Subcutaneous adipose tissue (tissue), 4 donors: ENCODE measurements around the gene KNDC1. TPM values are rescaled to one million over a fixed set of nuclear protein-coding genes. Genes with fewer than 3 reads are reported as not detected.

Experiments used
- total RNA-seq, 4 donors: library from RNA; depleted of rRNA; stranded (reverse); fragments of >200 nt; gene quantifications; one replicate each; pipeline ENCODE4 v1.1.0, GENCODE V29; 2016
- TF ChIP-seq, protein P1 (sequence below): fragments of 450-650 bp; IDR thresholded peaks from one replicate; pipeline ENCODE4 v1.5.1; 2016; ENCODE audit warnings: low read depth, mild to moderate bottlenecking, control low read depth, antibody characterized with exemption, moderate library complexity

Gene KNDC1
- total RNA-seq, 4 donors from 2014 or later, result not detected

DNA sequence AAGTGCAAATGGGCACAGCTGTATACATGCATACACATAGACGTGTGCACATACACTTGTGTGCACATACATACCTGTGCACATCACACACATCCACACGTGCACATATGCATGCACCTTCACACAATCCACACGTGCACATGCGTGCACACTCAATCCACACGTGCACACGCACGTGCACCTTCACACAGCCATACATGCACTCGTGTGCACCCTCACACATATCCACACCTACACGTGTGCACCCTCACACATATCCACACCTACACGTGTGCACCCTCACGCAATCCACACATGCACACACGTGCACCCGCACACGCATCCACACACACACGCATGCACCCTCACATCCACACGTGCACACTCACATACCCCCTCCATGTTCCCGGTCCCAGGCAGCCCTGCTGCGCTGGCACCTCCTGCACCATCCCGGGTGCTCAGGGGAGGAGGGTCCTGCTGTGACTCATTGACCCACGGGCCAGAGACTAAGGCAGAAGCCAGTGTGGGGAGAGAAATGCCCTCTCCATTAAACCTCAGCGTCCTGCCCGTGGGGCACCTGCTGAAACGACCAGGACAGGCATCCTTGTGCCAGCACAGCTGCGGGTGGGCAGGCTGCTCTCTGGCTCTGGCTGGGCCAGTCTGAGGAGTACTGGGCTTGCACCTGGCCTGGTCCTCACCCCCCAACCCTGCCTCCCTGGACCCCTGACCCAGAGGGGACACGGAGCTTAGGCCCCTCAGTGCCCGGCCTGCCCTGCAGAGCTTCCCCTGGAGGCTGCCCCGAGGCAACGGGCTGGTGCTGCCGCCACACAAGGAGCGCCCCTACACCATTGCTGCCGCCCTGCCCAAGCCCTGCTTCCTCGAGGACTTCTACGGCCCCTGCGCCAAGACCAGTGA is 52.2 kb downstream of the KNDC1 start:
- TF ChIP-seq, protein P1, sequence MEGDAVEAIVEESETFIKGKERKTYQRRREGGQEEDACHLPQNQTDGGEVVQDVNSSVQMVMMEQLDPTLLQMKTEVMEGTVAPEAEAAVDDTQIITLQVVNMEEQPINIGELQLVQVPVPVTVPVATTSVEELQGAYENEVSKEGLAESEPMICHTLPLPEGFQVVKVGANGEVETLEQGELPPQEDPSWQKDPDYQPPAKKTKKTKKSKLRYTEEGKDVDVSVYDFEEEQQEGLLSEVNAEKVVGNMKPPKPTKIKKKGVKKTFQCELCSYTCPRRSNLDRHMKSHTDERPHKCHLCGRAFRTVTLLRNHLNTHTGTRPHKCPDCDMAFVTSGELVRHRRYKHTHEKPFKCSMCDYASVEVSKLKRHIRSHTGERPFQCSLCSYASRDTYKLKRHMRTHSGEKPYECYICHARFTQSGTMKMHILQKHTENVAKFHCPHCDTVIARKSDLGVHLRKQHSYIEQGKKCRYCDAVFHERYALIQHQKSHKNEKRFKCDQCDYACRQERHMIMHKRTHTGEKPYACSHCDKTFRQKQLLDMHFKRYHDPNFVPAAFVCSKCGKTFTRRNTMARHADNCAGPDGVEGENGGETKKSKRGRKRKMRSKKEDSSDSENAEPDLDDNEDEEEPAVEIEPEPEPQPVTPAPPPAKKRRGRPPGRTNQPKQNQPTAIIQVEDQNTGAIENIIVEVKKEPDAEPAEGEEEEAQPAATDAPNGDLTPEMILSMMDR, result no peak

DNA sequence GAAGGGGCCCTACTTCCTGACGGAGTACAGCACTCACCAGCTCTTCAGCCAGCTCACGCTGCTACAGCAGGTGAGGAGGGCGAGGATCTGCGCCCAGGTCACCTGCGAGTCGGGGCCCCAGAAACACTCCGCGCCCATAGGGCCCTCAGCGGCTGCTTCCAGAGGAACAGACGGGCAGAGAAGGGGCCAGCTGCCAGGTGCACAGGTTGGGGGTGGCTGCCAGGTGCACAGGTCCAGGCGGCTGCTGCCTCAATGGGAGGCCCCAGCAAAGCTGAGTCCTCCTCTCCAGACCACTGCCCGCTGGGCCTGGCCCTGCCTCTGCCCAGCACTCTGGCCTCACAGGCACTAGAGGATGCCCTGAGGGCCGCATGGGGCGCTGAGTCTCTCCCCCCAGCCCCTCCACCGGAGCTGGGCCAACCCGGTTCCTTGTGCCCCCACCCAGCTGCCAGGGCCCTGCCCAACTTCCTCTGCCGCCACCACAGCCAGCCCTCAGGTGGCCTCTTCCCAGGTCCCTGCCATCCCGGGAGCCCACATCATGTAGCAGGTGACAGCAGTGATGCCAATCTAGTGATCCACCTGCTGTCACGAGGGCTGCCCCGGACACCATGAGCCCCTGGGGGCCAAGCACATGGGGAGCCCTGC is 53.0 kb downstream of the KNDC1 start:
- TF ChIP-seq, protein P1, result no peak

GRCh38 chr10:133213641-133214467 is 53.8 kb downstream of the KNDC1 start:
- TF ChIP-seq, protein P1, result no peak

DNA sequence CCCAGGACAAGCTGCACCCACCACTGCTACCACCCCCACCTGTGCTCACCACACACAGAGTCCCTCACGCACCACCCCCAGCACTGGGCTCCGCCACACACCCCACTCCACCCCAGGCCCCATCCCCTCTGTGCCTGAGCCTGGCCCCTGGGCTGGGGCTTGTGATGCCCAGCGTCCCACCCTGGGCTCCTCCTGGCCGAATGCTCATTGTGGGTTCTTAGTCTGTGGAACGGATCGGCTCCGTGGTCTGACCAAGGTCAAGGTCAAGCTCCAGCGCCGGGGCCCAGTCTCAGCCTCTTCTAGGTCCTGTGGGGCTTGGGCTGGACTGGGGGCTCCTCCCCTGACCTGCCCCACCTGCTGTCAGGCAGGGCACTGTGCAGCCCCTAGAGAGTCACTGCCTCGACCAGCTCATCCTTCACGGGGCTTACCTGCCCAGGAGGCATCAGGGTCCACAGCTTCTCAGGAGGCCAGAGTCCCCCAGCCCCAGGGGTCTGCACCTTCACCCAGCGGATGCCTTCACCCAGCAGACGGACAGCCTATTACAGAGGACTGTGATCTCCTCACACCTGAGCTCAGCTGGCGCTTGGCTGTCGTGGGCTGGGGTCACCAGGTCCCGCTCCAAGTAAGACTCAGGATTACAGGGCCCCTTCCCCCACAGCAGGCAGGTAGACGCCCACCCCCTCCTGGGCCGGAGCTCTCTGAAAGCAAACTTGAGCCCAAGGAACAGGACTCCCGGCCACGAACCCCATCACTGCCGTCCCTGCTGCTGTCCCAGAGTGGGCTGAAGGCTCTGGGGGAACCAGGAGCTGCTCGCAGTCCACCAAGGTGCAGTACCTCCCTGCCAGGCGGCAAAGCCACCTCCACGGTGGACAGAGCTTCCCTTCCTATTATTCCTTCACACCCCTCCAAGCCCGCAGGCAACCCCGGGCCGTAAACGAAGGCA is 54.7 kb downstream of the KNDC1 start:
- TF ChIP-seq, protein P1, result no peak

- TF ChIP-seq, protein P1, result no peak
These were observed 55.6 kb downstream of the KNDC1 start for GRCh38 chr10:133215586-133215985.

DNA sequence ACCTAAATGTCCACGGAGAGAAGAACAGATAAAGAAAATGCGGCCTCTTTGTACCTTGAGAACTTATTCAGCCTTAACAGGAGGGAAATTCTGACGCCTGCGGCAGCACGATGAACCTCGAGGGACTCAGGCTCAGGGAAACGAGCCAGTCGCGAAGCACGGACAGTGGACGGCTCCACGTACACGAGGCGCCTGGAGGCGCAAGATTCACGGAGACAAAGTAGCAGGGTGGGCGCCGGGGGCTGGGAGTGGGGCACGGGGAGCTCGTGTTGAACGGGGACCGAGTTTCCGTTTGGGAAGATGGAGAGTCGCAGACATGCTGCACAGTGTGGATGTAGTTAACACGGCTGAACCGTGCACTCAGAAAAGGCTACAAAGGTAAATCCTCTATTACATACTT is 56.8 kb downstream of the KNDC1 start:
- TF ChIP-seq, protein P1, result no peak
